ENCODE measurements around the gene STRBP. TPM values are rescaled to one million over a fixed set of nuclear protein-coding genes. Genes with fewer than 3 reads are reported as not detected.
"Not testable (repeated sequence)": the region's sequence is repeated elsewhere in the genome, so short reads cannot be mapped to it uniquely, and the experiment has no call there.

The STRBP gene
- total RNA-seq, 1 donor from 2014 or later = 11.3 TPM

DNA sequence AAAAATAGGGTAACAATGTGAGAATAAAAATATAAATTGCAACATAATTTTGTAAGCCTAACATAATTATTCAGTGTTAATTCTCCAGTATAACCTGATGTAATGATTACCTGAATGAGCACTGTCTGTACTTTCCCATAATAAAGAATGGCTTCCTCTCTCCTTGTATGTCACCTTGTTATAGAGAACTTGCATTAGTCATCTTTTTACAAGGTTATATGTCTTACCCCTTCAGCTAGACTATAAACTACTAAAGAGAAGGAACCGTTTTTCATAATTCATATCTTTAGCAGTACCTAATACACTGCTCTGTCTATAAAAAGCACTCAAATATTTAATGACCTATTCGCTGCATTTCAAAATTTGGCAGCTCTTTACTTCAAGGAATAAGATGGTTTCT is 19.8 kb downstream of the STRBP start:
- DNase-seq = no peak

DNA sequence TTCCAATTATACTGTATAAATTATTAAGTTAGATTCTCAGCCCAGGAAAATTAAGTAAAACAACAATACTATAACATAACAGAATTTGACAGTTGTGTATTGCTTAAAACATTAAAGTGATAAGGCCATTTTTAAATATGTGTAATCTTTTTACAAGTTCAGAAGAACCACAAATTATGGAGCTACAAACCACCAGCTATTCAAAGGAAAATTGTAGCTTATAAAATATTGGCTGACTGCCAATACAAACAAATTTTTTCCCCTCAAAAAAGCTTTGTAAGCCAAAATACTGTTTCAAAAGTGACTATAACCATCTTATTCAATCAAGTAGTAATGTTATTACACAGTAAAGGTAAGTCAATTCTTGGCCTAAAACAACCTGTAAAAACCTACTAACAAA is 21.9 kb downstream of the STRBP start:
- no peak for DNase-seq

GRCh38 chr9:123239726-123240125 is 28.7 kb downstream of the STRBP start:
- no peak for DNase-seq

DNA sequence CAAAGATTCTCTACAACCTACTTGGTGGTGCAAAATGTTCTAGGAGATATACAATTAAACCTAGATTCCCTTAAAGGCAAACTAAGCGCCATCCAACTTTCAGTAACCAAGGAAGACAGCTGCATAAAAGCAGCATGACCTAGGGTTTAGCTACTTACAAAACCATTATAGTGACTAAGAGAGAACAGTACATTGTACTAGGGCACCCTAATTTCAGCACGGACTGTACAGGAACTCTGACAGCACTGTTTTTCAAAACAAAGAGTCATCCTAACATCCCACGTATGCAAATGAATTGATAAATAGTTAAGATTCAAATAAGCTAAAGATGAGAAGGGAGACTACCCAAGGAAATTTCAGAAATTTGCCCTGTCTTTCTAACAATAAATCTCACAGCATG is 30.0 kb downstream of the STRBP start:
- no peak for DNase-seq

GRCh38 chr9:123237220-123237619 is 31.2 kb downstream of the STRBP start:
- no peak for DNase-seq

GRCh38 chr9:123235448-123235847 is 32.9 kb downstream of the STRBP start:
- no peak for DNase-seq

GRCh38 chr9:123234853-123235252 is 33.5 kb downstream of the STRBP start:
- DNase-seq = no peak

DNA sequence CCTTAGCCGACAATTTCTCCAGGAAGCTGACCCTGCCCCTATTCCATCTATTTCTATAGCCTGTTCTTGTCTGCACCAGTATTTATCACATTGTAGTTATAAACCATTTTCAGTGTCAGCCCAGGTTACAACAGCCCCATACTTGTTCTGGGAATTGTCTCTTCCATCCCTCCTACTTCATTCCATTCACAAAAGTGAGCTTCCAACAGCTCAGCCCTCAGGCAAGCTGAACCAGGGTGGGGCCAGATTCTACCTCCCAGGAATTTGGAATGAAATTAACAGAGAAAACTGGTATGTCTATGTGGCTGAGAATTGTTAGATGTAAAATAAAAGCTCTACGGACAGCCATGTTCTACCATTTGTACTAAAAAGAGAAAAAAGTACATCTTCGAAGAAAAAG is 36.1 kb downstream of the STRBP start:
- DNase-seq = no peak

GRCh38 chr9:123231421-123231820 is 37.0 kb downstream of the STRBP start:
- DNase-seq = no peak

- DNase-seq = no peak
These were observed 39.4 kb downstream of the STRBP start for GRCh38 chr9:123228967-123229366.

DNA sequence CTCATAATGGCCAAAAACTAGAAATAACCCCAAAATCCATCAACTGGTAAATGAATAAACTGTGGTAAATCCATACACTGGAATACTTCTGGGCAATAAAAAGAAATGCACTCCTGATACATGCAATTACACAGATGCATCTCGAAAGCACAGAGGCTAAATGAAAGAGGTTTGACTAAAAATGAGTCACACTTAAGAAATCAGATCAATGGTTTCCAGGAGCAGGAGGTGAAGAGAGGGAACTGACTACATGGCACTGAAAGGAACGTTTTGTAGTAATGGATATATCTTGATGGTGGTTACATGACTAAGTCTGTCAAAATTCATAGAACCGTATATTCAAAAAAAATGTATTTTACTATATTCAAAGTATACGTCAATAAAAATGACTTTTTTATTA is 42.4 kb downstream of the STRBP start:
- no peak for DNase-seq

DNA sequence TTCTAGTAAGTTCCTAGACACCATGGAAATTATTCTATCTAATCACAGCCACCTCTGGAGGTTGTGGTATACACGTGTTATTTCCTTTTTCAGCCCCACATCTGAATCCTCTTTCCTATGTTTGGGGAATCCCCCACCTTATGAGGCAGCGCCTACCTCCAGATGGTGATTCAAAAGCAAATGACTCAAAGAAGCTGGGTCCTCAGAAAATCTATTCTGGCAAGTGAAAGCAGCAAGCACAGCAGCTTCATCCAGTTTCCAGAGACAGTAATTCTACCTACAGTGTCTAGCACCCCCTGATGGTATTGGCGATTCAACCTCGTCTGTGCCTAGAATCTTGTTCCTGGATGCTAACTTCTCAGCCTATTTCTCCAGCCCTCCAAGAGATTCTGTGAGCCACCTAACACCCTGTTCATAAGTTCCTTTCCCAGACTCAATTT is 43.0 kb downstream of the STRBP start:
- no peak for DNase-seq

DNA sequence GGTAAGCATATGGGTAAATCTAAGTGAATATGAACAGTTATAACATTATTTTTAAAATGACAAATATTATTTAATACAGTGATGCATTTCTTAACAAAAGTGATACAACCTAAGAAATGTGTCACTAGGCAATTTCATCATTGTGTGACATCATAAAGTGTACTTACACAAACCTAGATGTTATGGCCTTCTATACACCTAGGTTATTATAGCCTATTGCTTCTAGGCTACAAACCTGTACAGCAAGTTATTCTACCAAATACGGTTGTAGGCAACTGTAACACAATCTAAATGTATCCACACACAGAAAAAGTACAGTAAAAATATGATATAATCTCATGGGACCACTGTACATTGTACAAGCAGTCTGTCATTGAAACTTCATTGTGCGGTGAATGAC is 48.3 kb downstream of the STRBP start:
- DNase-seq = no peak

GRCh38 chr9:123218831-123219230 is 49.6 kb downstream of the STRBP start:
- DNase-seq = no peak

- DNase-seq = no peak
These were observed 51.2 kb downstream of the STRBP start for GRCh38 chr9:123217128-123217654.

DNA sequence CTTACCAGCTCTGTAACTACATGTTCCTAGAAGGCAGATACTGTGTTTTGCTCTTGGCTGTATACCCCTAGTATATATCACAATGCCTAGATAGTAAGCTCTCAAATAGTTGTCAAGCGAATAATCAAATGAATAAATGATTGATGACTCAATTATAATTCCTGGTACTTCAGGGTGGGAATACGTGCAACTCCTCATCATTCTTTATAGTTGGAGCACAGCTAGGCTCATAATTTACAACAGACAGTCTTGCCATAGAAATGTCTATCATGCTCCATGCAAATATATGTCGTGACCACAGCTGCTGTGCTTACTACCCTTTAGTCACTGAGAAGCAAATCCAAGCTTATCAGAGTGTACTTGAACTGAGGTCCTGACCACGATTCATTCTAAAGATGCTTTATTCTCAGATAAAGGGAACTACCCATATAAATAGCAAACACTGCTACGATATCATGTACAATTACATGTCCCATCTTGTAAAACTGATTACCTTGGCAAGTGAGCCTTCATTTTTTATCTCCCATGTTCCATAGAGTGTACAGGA is 52.1 kb downstream of the STRBP start:
- no peak for DNase-seq

DNA sequence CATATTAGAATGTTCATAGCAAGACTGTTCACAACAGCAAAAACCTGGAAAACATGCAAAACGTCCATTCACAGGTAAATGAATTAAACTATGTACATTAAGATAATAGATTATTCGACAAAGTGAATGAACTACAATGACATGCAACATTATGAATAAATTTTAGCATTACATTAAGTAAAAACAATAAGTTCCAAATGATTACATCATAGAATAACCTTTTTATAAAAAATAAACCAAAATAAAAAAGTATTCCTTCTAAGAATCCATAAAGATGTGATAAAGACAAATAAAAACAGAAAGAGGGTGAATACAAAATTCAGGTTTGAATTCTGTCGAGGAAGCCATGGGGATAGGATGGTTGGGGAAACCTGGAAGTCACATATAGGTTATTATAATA is 57.3 kb downstream of the STRBP start:
- no peak for DNase-seq

GRCh38 chr9:123208626-123209174 is 59.7 kb downstream of the STRBP start:
- no peak for DNase-seq

- DNase-seq = no peak
These were observed 62.3 kb downstream of the STRBP start for GRCh38 chr9:123206065-123206464.

- DNase-seq = no peak
These were observed 67.3 kb downstream of the STRBP start for GRCh38 chr9:123201083-123201482.

DNA sequence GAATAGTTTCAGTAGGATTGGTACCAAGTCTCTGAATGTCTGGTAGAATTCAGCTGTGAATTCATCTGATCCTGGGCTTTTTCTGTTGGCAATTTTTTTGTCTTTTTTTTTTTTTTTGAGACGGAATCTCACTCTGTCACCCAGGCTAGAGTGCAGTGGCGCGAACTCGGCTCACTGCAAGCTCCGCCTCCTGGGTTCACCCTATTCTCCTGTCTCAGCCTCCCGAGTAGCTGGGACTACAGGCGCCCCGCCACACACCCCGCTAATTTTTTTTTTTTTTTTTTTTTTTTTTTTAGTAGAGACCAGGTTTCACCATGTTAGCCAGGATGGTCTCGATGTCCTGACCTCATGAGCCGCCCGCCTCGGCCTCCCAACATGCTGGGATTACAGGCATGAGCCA is 67.9 kb downstream of the STRBP start:
- DNase-seq = not testable (repeated sequence)

GRCh38 chr9:123196124-123196523 is 72.3 kb downstream of the STRBP start:
- DNase-seq = no peak

DNA sequence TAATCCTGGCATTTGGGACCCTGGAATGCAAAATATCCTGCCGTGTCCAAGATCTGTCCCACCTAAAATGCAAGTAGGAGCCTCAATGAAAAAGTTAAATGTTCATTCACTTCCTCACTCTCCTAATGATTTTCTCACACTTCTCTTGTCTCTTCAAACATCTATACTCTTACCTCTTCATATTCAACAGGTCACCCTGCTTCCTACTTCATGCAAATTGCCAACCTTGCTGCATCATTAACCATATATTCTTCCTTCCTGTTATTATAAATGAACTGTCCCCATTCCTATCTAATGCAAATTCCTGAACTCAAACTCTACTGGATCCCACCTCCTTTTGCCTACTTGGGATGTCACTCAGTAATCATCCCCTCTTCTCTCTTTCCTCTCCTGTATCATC is 74.4 kb downstream of the STRBP start:
- no peak for DNase-seq

DNA sequence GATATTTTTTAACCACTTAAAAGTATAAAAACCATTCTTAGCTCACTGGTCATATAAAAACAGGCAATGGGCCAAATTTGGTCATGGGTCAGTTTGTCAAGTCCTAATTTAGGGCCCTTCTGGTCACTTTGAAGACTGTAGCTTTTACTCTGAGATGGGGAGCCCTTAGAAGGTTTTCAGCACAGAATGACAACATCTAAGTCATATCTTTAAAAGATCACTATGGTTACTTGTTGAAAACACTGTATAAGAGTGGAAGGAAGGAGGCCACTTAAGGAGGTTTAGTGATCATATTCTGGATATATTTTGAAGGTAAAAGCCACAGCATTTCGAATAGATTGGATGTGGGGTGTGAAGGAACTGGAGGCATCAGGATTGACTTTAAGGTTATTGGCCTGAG is 76.7 kb downstream of the STRBP start:
- no peak for DNase-seq

GRCh38 chr9:123191260-123191659 is 77.1 kb downstream of the STRBP start:
- no peak for DNase-seq
